Measurements from ENCODE around the gene NCOA4.

DNA sequence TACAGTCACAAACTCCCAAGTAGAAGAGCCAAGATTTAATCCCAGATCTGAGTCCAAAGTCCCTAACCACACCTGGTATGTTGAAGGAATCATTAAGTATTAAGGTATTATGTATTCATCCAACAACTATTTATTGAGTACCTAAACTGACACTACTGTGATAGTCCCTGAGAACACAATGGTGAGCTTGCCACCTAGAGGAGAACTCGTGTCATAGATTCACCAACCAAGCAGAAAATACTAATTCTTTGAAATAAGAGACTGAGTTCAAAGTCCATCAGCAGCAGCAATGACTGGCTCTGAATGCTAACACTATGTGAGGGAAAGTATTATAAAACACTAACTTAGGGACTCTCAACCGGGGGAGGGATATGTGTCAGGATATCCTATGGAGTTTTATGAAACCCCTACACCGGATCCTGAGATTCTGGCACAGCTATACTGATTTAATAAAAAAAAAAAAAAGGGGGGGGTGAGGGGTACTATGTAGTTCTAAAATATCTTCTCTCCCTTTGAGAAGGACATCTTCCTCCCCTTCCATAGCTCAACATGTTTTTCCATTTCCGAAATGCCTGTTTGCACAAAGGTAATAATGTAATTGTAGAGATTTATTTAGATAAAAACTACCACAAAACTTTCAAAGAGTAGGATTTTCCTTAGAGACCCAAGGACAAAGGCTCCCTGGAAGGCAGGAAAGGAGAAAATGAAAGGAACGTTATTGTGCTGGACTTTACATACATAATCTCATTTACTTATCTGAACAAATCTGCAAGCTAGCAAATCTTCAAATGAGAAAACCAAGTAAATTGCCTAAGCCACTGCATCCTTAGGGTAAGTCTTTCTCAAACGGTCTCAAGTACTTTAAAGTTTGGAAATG, 1.6 kb downstream of the NCOA4 start:
- no peak for TF ChIP-seq POLR2A (IDR thresholded peaks at IDR 0.05)
- no peak for TF ChIP-seq EP300 (IDR thresholded peaks at IDR 0.05)

All from ovary (tissue), 1 donor.